Ovary (tissue), 9 donors: ENCODE results near the gene SFMBT2. TPM values are rescaled to one million over a fixed set of nuclear protein-coding genes. Genes with fewer than 3 reads are reported as not detected.

ENCODE experiments used
- DNase-seq, 5 donors: peaks; one replicate each; pipeline ENCODE4 v3.0.0-alpha.2; 2019 to 2020
- H3K27ac ChIP-seq, 2 donors: fragments of 200-600 bp; one replicate each; pipeline versions ENCODE4 v1.5.1 to v1.8.0; 2019 to 2022
- H3K27me3 ChIP-seq: fragments of 200-600 bp; one replicate; pipeline ENCODE4 v1.8.0; 2022
- H3K36me3 ChIP-seq: fragments of 200-600 bp; sonication (generic); one replicate; pipeline ENCODE4 v1.5.1; 2019
- H3K4me1 ChIP-seq: one replicate; pipeline ENCODE4 v1.8.1; 2013; ENCODE audit warnings: mild to moderate bottlenecking, moderate library complexity; ENCODE audit not compliant: insufficient read depth
- H3K4me3 ChIP-seq: fragments of 200-600 bp; sonication (generic); one replicate; pipeline ENCODE4 v1.5.1; 2017
- H3K9me3 ChIP-seq, 2 donors: fragments of 200-600 bp in 1 of 2; sonication (generic) in 1 of 2; one replicate each; pipeline versions ENCODE4 v1.5.1 to v1.8.1; 2013 to 2019; ENCODE audit warnings: mild to moderate bottlenecking in 1 of 2, moderate library complexity in 1 of 2
- EP300 ChIP-seq: sonication (generic); formaldehyde crosslinking; IDR thresholded peaks from one replicate; pipeline ENCODE4 v1.6.1; 2017; ENCODE audit warnings: antibody characterized with exemption
- WGBS, 3 donors: extraction: QIAGEN DNeasy Blood & Tissue Kit in 1 of 3; methylation state at CpG; one replicate each; pipeline versions ENCODE4 v1.1.5 to v1.1.7; 2013 to 2017; 5-methylcytosine and 5-hydroxymethylcytosine counted together
- intact Hi-C, 4 donors: fragments of 100-400 bp; cut with DNase I; formaldehyde crosslinking; loops; one replicate each; pipeline versions ENCODE4 v1.11.0 to v1.15.1; 2022 to 2023
- polyA plus RNA-seq, 2 donors: library from polyadenylated mRNA; stranded (reverse); fragments of 200-250 nt in 1 of 2; fragments of 350-450 nt in 1 of 2; fragmentation: Illumina TruSeq in 1 of 2; extraction: RNeasy Lipid Tissue Mini Kit (QIAGEN cat#74804) in 1 of 2; gene quantifications; one replicate each; pipeline ENCODE4 v1.2.3, GENCODE V29; 2013 to 2014
- small RNA-seq: library from RNA; depleted of rRNA; stranded (forward); fragments of <200 nt; gene quantifications from one replicate; pipeline ENCODE3, GENCODE V24; 2016
- total RNA-seq, 7 donors: library from RNA; depleted of rRNA in 2 of 7; stranded (reverse); fragments of >200 nt in 2 of 7; fragmentation: NEBNext Ultra II Directional in 3 of 7; extraction: Animal tissue kit (Norgen Biotek cat#: 25700) in 3 of 7; gene quantifications; one replicate each; pipeline versions ENCODE4 v1.1.0 to v1.2.4, GENCODE V29; 2016 to 2023
- donor health status: DM: no; HTN: no; CAD: no; lungs with moderate emphysema.
- donor health status: DM: no; HTN: no; CAD: no.
- donor health status: Bipolar disorder and iron deficiency.
- donor health status: DM: yes; HTN: yes; CAD: no.
- donor health status: DM: no; HTN: no; CAD: no.
- donor health status: DM: yes; HTN: yes; CAD: no.

SFMBT2 gene
- total and polyA plus RNA-seq, 9 donors = 5.0 to 28.1 (median 17.8) TPM

DNA sequence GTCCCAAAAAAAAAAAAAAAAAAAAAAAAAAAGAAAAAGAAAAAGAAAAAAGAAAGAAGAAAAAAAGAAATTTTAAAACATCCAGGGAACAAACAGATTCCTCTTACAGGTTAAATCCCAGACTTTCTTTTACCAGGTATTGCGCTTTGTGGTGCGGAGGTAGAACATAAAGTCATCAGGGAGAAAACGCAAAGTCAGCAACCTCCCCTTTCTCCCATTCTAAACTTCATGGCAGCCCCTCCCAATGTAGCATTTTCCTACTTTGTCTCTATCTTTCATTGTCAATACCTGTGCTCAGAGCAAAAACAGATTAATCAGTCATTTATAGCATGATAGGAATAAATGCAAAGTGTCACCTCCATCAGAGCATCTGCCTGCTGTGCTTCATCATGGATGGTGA lies 299.7 kb downstream of the SFMBT2 start:
- H3K9me3 ChIP-seq = no peaks in the 10 kb centered on the region
- 92 to 97% (median 96%) methylated on average over 3 of the region's 3 CpGs for WGBS, 3 donors
- DNase-seq = no peak
- no peak overlapping the region for H3K27ac ChIP-seq
- no peak for TF ChIP-seq EP300
- H3K27me3 ChIP-seq = no peaks in the 10 kb centered on the region
- intact Hi-C loops = no loop called here
- H3K4me1 ChIP-seq = no peaks in the 10 kb centered on the region
- H3K4me3 ChIP-seq = no peak overlapping the region
- H3K36me3 ChIP-seq = no peaks in the 10 kb centered on the region

Small RNA genes lying within 50 kb of the gene (small RNA-seq; reads per million reads assigned to genes)
- gene AL590095.2 = not detected
- gene COX6CP17 = not detected
